H1 (cell line): ENCODE measurements around the gene ANKFN1.

Experiments
- CTCF ChIP-seq, 3 experiments: IDR thresholded peaks; 1 replicate in 2 of 3; 2 replicates in 1 of 3; pipeline versions ENCODE4 v1.5.1 to v1.6.1; 2011; ENCODE audit warnings: low read length in 3 of 3, mild to moderate bottlenecking in 3 of 3, inconsistent platforms in 2 of 3, low read depth in 1 of 3, moderate library complexity in 1 of 3; ENCODE audit not compliant: insufficient read depth in 1 of 3; ENCODE audit errors: control extremely low read depth in 1 of 3
- EP300 ChIP-seq, 2 experiments: IDR thresholded peaks; 1 replicate in 1 of 2; 2 replicates in 1 of 2; pipeline ENCODE4 v1.6.1; 2011 to 2012; ENCODE audit warnings: low read depth in 2 of 2, low read length in 2 of 2, mild to moderate bottlenecking in 2 of 2, borderline replicate concordance in 1 of 2, inconsistent platforms in 1 of 2, moderate library complexity in 1 of 2
- EZH2 ChIP-seq: fragments of 200-600 bp; sonication (generic); IDR thresholded peaks from 2 replicates; pipeline ENCODE4 v1.7.1; 2012; ENCODE audit warnings: low read depth, mild to moderate bottlenecking, moderate library complexity, low read length, inconsistent platforms; ENCODE audit not compliant: severe bottlenecking
- HDAC6 ChIP-seq: IDR thresholded peaks from one replicate; pipeline ENCODE4 v1.7.1; 2012; ENCODE audit warnings: low read depth, mild to moderate bottlenecking, inconsistent platforms, low read length, moderate library complexity
- POLR2A ChIP-seq, 2 experiments: IDR thresholded peaks; 1 replicate in 1 of 2; 2 replicates in 1 of 2; pipeline ENCODE4 v1.6.1; 2011; ENCODE audit warnings: low read depth in 2 of 2, low read length in 2 of 2, mild to moderate bottlenecking in 2 of 2; ENCODE audit errors: control extremely low read depth in 1 of 2
- RAD21 ChIP-seq, 2 experiments: IDR thresholded peaks in 1 of 2; conservative IDR thresholded peaks in 1 of 2; 2 replicates each; pipeline ENCODE4 v1.6.1; 2011; ENCODE audit warnings: low read depth in 2 of 2, low read length in 2 of 2, improper control_type of control experiment in 1 of 2, inconsistent platforms in 1 of 2, mild to moderate bottlenecking in 1 of 2, moderate library complexity in 1 of 2
- RFX5 ChIP-seq: IDR thresholded peaks from 2 replicates; pipeline ENCODE4 v1.6.1; 2011; ENCODE audit warnings: low read depth, low read length, improper control_type of control experiment, borderline replicate concordance
- RNF2 ChIP-seq: fragments of 200-900, 300-1000 bp; sonication (generic); IDR thresholded peaks from 2 replicates; pipeline ENCODE4 v1.7.1; 2016; ENCODE audit warnings: borderline replicate concordance, low read depth, mild to moderate bottlenecking, antibody characterized with exemption, low read length; ENCODE audit not compliant: poor library complexity, severe bottlenecking; ENCODE audit errors: missing control alignments
- TAF1 ChIP-seq: IDR thresholded peaks from 2 replicates; pipeline ENCODE4 v1.6.1; 2011; ENCODE audit warnings: mild to moderate bottlenecking, low read depth, low read length
- YY1 ChIP-seq: IDR thresholded peaks from 2 replicates; pipeline ENCODE4 v1.6.1; 2011; ENCODE audit warnings: low read depth, mild to moderate bottlenecking, low read length

DNA sequence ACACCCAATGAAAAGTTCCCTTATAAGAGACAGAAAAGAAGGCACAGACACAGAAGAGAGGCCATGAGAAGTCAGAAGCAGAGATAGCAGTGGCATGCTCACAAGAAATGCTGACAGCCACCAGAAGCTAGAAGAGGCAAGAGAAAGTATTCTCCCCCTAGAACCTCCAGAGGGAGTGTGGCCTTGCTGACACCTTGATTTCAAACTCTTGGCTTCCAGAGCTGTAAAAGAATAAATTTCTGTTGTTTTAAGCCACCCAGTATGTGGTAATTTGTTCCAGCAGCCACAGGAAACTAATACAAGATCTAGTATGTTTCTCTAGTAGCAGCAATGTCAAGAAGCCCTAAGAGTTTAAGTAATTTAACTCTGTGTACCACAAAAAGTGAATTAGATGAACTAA is 353.1 kb downstream of the ANKFN1 start:
- TF ChIP-seq RFX5, result no peak
- TF ChIP-seq TAF1, result no peak
- TF ChIP-seq RAD21 (IDR thresholded peaks at IDR 0.05 in 1 of 2, conservative IDR thresholded peaks at IDR 0.05 in 1 of 2; ENCODE audit: low read depth in 2 of 2, low read length in 2 of 2), result peak; percentile 5 to 38; a peak in 2 of 4 replicates
- TF ChIP-seq POLR2A (IDR thresholded peaks at IDR 0.05; ENCODE audit: control extremely low read depth in 1 of 2, low read depth in 2 of 2, low read length in 2 of 2), result no peak
- TF ChIP-seq YY1, result no peak
- no peak for TF ChIP-seq RNF2
- TF ChIP-seq CTCF (IDR thresholded peaks at IDR 0.05; ENCODE audit: control extremely low read depth in 1 of 3, insufficient read depth in 1 of 3, low read depth in 1 of 3, low read length in 3 of 3), result peak in 2 of 3 experiments; percentile 29 to 30; a peak in 2 of 4 replicates
- no peak for TF ChIP-seq EZH2
- no peak for TF ChIP-seq HDAC6
- no peak for TF ChIP-seq EP300 (IDR thresholded peaks at IDR 0.05; ENCODE audit: borderline replicate concordance in 1 of 2, low read depth in 2 of 2, low read length in 2 of 2)
